Measurements from ENCODE around the gene GALNT7.

Gene GALNT7

GRCh38 chr4:173314715-173315114 is 146.1 kb downstream of the GALNT7 start:
- H3K27ac Mint-ChIP-seq: no peak overlapping the region
- H3K27me3 Mint-ChIP-seq: no peaks in the 10 kb centered on the region
- DNase-seq (no peak), ATAC-seq (replicated peaks) (no peak)
- H3K4me3 Mint-ChIP-seq: no peak overlapping the region
- H3K4me1 Mint-ChIP-seq: peaks cover 0 to 4% of the 10 kb centered on the region in 2 donors
- no peaks in the 10 kb centered on the region for H3K9me3 Mint-ChIP-seq
- H3K36me3 Mint-ChIP-seq: peaks cover 8 to 15% of the 10 kb centered on the region in 2 donors

GRCh38 chr4:173316060-173316459 is 147.4 kb downstream of the GALNT7 start:
- Mint-ChIP-seq H3K27ac (no peak overlapping the region), H3K36me3 (peaks cover 8 to 16% of the 10 kb centered on the region in 2 donors), H3K4me3 (no peak overlapping the region), H3K9me3 (no peaks in the 10 kb centered on the region), H3K4me1 (peaks cover 0 to 5% of the 10 kb centered on the region in 2 donors), H3K27me3 (no peaks in the 10 kb centered on the region)
- ATAC-seq (replicated peaks) (no peak), DNase-seq (no peak)

DNA sequence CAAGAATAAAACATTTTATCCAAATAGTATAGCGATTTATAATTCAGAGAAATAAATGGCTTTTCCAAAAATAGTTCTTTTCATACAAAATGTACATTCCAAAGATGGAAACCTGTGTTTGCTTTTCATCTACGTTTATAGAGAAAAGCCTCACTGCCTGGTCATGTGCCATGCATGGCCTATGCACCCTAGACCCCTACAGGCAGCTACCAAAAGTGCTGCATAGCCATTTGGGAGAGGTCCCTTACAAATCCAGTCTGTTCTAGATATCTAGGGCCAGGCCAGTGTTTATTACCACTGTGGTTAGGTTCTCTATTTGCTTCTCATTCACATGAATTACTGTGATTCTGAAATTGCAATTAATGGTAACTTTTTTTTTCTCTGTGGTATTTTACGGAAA is 148.4 kb downstream of the GALNT7 start:
- Mint-ChIP-seq H3K4me1 (peaks cover 0 to 5% of the 10 kb centered on the region in 2 donors), H3K36me3 (peaks cover 7 to 18% of the 10 kb centered on the region in 2 donors), H3K9me3 (no peaks in the 10 kb centered on the region), H3K4me3 (no peak overlapping the region), H3K27me3 (no peaks in the 10 kb centered on the region), H3K27ac (no peak overlapping the region)
- ATAC-seq (replicated peaks) (peak; percentile 65 to 68), DNase-seq (no peak)

DNA sequence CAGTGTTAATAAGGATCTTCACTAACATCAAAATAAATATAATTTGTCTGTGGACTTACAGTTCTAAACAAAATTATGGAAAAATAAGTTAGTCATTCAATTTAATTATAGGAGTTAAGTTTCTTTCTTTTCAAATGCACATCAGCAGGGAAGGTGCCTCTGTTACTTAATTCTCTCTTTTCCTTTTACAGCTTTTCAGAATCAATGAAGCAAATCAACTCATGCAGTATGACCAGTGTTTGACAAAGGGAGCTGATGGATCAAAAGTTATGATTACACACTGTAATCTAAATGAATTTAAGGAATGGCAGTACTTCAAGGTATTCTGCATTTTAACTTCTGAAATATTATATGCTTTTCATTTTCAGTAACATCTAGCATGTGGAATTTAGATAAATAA is 149.6 kb downstream of the GALNT7 start:
- no peaks in the 10 kb centered on the region for H3K27me3 Mint-ChIP-seq
- peaks cover 5 to 14% of the 10 kb centered on the region in 2 donors for H3K36me3 Mint-ChIP-seq
- no peak for DNase-seq
- ATAC-seq (replicated peaks): no peak
- peaks cover 0 to 5% of the 10 kb centered on the region in 2 donors for H3K4me1 Mint-ChIP-seq
- no peak overlapping the region for H3K4me3 Mint-ChIP-seq
- H3K9me3 Mint-ChIP-seq: no peaks in the 10 kb centered on the region
- no peak overlapping the region for H3K27ac Mint-ChIP-seq

DNA sequence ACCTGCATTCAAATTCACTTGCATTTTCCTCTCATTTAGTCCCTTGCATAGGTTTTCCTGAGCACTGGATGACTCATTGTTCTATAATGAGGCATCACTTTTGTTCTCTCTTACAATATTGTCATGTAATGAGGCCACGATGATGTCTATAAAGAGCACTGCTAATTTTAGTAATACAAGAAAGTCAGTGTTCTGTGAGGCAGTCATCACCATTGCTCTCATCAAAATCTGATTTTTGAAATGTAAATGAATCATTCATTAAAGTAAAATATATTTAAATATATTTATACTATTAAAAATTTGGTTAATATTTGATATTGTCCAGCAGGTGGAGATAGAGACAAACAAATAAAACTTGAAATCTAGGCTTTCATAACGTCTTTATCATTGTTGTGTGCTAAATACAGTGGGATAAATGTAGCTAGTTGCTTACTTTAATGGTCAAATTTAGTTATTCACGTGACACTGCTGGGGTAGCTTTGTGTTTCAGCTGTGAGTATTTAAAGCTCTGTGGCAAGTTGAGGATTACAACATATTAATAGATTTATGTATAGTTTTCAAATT is 150.1 kb downstream of the GALNT7 start:
- Mint-ChIP-seq H3K27ac (no peak overlapping the region), H3K4me1 (peaks cover 0 to 5% of the 10 kb centered on the region in 2 donors), H3K27me3 (no peaks in the 10 kb centered on the region), H3K4me3 (no peak overlapping the region), H3K9me3 (no peaks in the 10 kb centered on the region), H3K36me3 (peaks cover 4 to 14% of the 10 kb centered on the region in 2 donors)
- ATAC-seq (replicated peaks): peak in 1 of 2 donors; percentile 50
- DNase-seq: no peak

DNA sequence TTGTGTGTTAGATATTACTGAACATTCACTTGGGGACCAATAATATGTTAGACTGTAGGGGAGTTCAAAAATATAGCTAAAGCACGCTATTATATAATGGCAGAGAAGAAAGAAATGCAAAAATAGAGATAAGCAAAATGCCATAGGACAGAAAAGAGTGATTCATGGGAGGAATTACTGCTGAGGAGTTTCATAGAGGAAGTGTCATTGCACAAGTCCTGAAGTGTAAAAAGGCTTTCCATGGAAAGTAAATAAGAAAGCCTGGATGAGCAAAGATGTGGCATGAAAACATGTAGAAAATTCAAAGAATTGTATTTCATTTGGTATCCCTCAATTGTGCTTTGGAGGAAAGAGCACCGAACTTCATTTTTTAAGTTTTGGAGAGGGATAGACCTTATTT is 151.1 kb downstream of the GALNT7 start:
- Mint-ChIP-seq H3K27ac (no peak overlapping the region), H3K36me3 (peaks cover 4 to 14% of the 10 kb centered on the region in 2 donors), H3K4me3 (no peak overlapping the region), H3K9me3 (no peaks in the 10 kb centered on the region), H3K27me3 (no peaks in the 10 kb centered on the region), H3K4me1 (peaks cover 0 to 5% of the 10 kb centered on the region in 2 donors)
- no peak for DNase-seq
- ATAC-seq (replicated peaks): no peak

- Mint-ChIP-seq H3K27ac (no peak overlapping the region), H3K4me1 (no peaks in the 10 kb centered on the region), H3K9me3 (no peaks in the 10 kb centered on the region), H3K36me3 (peaks cover 4 to 9% of the 10 kb centered on the region in 2 donors), H3K4me3 (no peak overlapping the region), H3K27me3 (no peaks in the 10 kb centered on the region)
- ATAC-seq (replicated peaks) (no peak), DNase-seq (no peak)
Observed at GRCh38 chr4:173325007-173325736, 156.6 kb downstream of the GALNT7 start.

- ATAC-seq (replicated peaks): no peak
- H3K4me3 Mint-ChIP-seq: no peak overlapping the region
- peaks cover 11 to 14% of the 10 kb centered on the region in 2 donors for H3K4me1 Mint-ChIP-seq
- DNase-seq: no peak
- H3K9me3 Mint-ChIP-seq: no peaks in the 10 kb centered on the region
- no peaks in the 10 kb centered on the region for H3K27me3 Mint-ChIP-seq
- no peak overlapping the region for H3K27ac Mint-ChIP-seq
- H3K36me3 Mint-ChIP-seq: peaks cover 4 to 9% of the 10 kb centered on the region in 2 donors
Observed at GRCh38 chr4:173328236-173328901, 159.8 kb downstream of the GALNT7 start.

DNA sequence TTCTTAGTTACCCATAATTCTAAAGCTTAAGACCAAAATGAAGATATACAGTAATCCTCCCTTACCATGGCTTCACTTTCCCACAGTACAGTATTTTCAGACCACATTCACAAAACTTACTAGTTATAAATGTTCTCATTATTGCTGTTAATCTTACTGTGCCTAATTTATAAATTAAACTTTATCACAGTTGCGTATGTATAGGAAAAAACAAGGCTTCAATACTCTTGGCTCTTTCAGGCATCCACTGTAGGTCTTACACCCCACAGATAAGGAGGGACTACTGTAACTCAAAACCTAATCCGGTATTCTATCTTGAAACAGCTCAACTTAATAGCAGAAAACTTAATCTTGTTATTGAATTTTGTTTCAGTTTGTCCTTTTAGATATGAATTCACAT is 162.0 kb downstream of the GALNT7 start:
- Mint-ChIP-seq H3K9me3 (no peaks in the 10 kb centered on the region), H3K4me1 (peaks cover 15 to 20% of the 10 kb centered on the region in 2 donors), H3K27ac (no peak overlapping the region), H3K36me3 (peaks cover 9 to 14% of the 10 kb centered on the region in 2 donors), H3K27me3 (no peaks in the 10 kb centered on the region), H3K4me3 (no peak overlapping the region)
- ATAC-seq (replicated peaks) (no peak), DNase-seq (no peak)

GRCh38 chr4:173332021-173332487 is 163.4 kb downstream of the GALNT7 start:
- ATAC-seq (replicated peaks): no peak
- Mint-ChIP-seq H3K4me1 (peaks cover 15 to 20% of the 10 kb centered on the region in 2 donors), H3K9me3 (no peaks in the 10 kb centered on the region), H3K27ac (no peak overlapping the region), H3K36me3 (peaks cover 9 to 14% of the 10 kb centered on the region in 2 donors), H3K27me3 (peaks cover 0 to 6% of the 10 kb centered on the region in 2 donors), H3K4me3 (no peak overlapping the region)
- no peak for DNase-seq

GRCh38 chr4:173332963-173333657 is 164.5 kb downstream of the GALNT7 start:
- ATAC-seq (replicated peaks) (no peak), DNase-seq (no peak)
- Mint-ChIP-seq H3K27me3 (peaks cover 4 to 6% of the 10 kb centered on the region in 2 donors), H3K36me3 (peaks cover 9 to 14% of the 10 kb centered on the region in 2 donors), H3K4me1 (peaks cover 15 to 20% of the 10 kb centered on the region in 2 donors), H3K27ac (peak overlapping the region; percentile 88), H3K9me3 (no peaks in the 10 kb centered on the region), H3K4me3 (peak overlapping the region; percentile 91 to 99)

- H3K36me3 Mint-ChIP-seq: peaks cover 9 to 14% of the 10 kb centered on the region in 2 donors
Observed at GRCh38 chr4:173333658-173334084, 165.1 kb downstream of the GALNT7 start.

DNA sequence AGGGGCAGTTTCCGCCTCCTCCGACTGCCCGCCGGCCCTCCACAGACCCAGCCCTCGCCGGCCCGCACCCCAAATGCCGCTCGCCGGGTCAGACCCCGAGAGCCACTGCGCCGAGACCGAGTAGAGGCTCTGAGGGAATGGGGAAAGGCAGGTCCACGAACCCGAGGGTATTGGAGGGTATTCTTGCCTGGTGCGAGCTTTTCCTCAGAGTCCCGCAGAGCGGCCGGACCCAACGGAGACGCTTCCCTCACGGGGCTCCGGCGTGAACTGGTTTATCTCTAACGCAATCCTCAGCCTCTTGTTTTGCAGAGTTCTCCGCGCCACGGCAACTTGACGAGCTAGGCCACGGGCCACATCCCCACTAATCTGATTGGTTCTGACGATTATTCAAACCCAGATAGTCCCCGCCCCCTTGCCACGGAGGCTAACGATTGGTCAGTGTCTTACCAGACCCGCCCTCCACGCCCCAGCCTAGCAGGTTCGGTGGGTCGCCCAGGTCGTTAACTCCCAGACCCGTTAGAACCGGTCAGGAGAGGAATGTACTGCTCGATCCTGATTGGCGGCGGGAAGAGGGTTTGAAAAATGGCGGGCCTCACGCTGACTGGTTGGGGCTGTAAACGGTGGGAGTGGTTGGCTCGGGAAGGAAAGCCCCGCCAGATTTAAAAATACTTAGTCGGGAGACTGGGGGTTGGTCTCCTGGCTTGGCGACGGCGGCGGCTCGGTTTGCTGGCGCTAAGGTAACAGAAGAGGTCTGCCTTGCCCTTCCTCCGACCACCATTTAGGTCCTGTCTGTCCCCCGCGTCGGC is 165.7 kb downstream of the GALNT7 start, which contains the start of gene HMGB2:
TSS of gene HMGB2 (minus strand) at position 274 of the 806 bp plus-strand sequence. CDS start 709 bp downstream, outside the sequence.
- Mint-ChIP-seq H3K36me3 (peaks cover 9 to 14% of the 10 kb centered on the region in 2 donors), H3K9me3 (no peaks in the 10 kb centered on the region), H3K4me3 (peak within 1 kb of the TSS; percentile 91 to 99), H3K27ac (peak within 1 kb of the TSS; percentile 98), H3K4me1 (peaks cover 15 to 20% of the 10 kb centered on the region in 2 donors), H3K27me3 (peaks cover 4 to 6% of the 10 kb centered on the region in 2 donors)
- peak; percentile 98 for DNase-seq
- peak; percentile 96 to 97 for ATAC-seq (replicated peaks)

More at GRCh38 chr4:173333658-173334084, 165.1 kb downstream of the GALNT7 start:
- DNase-seq: no peak
- peak overlapping the region; percentile 91 to 99 for H3K4me3 Mint-ChIP-seq
- no peaks in the 10 kb centered on the region for H3K9me3 Mint-ChIP-seq
- H3K27ac Mint-ChIP-seq: peak overlapping the region; percentile 98
- H3K4me1 Mint-ChIP-seq: peaks cover 15 to 20% of the 10 kb centered on the region in 2 donors
- ATAC-seq (replicated peaks): peak; percentile 5
- H3K27me3 Mint-ChIP-seq: peaks cover 4 to 6% of the 10 kb centered on the region in 2 donors

Data from stimulated activated naive B cell treated with anti-CD40 and anti-IgM and Interleukin-4, amounts not matched to agents 10 μg/mL and 1 μg/mL and 100 μg/mL, for 72 hours (primary cell).